Activated effector memory CD4-positive, alpha-beta T cell treated with Interleukin-2 at 50 U/mL for 16 hours (primary cell): ENCODE measurements around the gene EVC2.

Experiments
- DNase-seq: peaks from one replicate; pipeline ENCODE4 v3.0.0-alpha.2; 2020

The EVC2 gene

DNA sequence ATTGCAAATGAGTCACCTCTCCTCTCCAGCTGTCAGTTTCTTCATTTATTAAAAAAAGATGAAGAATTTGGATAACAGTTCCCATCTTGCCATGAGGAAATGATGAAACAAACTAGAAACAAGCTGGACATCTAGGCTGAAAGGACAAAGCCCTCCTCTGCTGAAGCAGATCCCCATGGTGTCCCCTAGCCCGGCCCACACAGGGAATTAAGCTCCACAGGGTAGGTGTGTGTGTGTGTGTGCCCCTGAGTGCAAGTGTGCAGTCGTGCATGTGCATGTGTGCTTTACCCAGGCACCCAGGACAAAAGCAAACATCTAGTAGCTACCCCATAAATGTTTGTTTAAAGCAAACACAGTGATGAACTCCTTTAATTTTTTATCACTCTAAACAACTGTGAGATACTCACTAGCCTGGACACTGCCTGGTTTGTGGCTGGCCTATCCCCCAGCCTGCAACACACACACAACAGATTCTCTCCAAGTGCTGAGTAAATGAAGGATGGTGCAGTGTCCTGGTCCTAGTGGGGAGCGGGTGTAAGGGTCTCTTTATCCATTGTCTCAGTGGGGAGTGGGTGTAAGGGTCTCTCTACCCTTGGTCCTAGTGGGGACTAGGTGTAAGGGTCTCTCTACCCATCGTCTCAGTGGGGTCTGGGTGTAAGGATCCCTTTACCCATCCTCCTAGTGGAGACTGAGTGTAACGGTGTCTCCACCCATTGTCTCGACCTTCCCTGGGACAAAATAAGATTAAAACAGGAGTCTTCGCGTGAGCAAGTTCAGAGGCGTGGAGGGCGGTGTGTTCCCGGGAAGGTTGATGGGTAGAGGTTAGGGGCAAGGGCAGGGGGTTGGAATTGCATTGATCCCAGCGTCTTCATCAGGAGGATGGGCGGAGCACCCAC, 2.0 kb upstream of the EVC2 start:
- DNase-seq: no peak

DNA sequence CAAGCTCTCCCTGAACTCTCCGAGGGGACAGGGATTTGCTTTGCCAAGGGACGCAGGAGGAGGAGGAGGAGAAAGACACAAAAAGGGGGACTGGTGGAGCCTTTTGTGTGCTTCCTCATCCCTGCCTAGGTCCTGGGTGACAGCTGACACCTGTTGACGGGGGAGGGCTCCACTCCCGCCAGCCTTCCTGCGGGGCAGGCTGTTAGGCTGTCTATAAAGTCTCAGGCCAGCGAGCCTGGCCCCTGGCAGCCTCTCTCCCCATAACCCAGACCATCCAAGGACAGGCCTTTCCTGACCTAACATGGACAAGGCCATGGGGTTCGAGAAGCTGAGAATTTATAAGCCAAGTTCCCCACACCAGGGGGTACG, 832 bp upstream of the EVC2 start:
- DNase-seq: no peak

DNA sequence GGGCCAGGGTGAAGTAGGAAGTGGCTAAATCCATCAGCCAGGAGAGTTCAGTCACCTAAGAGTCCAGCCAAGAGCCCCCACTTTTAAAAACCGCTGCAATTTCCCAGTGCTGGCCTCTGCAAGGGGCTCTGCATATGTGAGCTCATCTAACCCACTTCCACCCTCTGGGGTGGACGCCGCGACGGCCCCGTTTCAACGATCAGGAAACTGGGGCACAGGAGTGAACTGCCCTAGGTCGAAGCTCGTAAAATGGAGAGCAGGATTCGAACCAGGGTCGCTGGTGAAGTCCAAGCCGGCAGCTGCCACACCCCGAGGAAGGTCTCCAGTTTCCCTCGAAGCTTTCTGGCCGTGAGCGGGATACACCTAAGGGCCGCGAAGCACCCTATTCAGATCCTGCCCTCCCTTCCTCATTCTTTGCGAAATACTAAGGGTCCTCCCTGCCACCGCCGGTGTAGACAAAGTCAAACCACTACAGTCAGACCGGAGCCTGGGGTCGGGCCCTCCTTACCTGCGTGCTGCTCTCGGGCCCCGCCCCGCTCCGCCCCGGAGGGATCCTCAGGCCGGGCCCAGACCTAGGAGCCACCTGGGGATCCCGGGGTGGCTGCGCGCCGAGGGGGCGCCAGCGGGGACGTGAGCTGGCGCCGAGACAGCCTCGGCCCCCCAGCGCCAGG, 446 bp downstream of the EVC2 start:
- no peak for DNase-seq

DNA sequence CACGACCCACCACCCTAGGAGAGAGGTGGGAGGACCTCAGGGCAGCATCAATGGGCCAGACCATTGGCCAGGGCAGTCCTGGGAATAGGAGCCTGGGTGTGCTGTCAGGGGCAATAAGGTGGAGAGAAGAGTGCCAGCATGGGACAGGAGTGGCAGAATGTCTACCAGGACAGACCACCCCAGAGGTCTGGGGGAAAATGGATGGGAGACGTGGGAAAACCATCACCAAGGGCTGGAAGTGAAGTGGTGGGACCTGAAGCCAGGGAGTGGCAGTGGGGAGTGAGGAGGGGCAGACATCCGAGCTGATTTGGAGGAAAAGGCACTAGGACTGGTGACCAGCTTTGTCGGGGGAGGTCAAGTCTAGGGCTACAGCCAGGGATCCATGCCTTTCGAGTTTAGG, 993 bp downstream of the EVC2 start:
- no peak for DNase-seq

GRCh38 chr4:5706486-5707290, 1.7 kb downstream of the EVC2 start:
- no peak for DNase-seq

DNA sequence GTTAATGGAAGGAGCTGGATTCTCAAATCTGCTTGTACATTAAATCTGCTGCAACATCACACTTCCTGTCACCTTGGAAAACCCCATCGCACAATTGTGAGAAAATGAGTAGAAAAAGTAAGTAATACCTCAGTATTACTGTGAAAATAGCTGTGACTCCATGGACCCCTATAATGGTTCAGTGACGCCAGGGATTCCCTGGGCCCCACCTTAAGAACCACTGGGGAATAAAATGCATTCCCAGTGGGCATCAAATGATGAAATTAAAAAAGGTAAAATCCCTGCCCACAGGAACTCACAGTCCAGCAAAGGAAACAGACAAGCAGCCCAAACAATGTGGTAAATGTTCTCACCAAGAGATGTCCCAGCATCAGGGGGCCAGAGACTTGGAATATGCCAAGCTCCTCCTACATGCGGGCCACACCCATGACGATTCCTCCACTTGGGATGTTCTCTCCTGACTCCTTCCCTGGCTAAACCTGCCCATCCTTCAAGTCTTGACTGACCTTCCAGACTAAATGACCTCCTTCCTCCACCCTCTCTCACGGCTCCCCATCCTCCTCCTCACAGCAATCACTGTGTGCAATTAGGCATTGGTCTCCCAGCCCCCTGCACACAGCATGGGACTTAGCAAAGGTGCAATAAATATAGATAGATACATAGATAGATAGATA, 2.6 kb downstream of the EVC2 start:
- no peak for DNase-seq

GRCh38 chr4:5704276-5704675, 4.1 kb downstream of the EVC2 start:
- DNase-seq: no peak

DNA sequence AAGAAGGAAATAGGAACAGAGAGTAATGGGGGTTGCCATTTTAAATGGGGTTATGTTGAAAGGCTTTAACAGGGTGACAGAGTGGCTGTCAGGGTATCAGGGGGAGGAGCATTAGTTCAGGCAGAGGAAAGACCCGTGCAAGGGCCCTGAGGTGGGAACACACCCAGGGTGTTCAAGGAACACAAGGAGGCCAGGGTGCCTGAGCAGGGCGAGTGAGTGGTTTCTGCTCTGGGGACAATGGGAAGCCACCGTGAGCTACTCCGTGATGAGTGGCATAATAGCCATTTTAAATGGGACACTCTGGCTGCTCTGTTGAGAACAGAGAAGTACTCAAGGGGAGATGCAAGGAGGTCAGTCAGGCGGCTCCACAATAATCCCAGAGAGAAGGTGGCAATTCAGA, 4.5 kb downstream of the EVC2 start:
- DNase-seq: no peak

- no peak for DNase-seq
Measured at GRCh38 chr4:5701971-5702370, 6.4 kb downstream of the EVC2 start.

- no peak for DNase-seq
Measured at GRCh38 chr4:5700459-5700858, 7.9 kb downstream of the EVC2 start.

GRCh38 chr4:5696341-5696740, 12.0 kb downstream of the EVC2 start:
- no peak for DNase-seq

GRCh38 chr4:5693871-5694270, 14.5 kb downstream of the EVC2 start:
- DNase-seq: no peak

DNA sequence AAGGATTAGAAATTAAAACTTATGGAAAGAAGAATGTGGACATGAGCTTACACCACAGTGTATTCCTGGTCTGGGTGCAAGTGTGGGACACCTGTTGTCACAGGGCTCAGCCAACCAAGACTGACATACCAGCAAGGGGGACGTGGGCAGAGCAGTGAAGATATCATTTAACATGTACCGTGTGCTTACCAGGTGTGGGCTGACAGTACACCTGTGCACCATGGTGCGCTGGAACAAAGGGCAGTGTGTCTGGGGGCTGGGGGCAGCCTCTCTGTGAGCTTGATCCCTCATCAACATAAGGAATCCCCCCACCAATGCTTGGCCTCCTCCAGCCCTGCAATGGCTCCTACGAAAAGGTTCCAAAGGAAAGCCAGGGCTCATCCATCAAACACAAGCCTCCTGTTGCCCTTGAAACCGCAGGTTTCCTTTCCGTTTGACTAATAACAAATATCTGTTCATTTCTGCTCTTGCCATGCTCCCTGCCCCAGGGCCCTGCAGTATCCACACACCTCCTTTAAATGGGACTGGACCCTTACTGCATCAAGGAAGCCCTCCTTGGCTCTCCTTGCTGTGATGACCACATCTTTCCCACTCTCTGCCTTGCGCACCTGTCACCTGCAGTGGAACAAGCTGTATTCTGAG, 16.7 kb downstream of the EVC2 start:
- DNase-seq: no peak

DNA sequence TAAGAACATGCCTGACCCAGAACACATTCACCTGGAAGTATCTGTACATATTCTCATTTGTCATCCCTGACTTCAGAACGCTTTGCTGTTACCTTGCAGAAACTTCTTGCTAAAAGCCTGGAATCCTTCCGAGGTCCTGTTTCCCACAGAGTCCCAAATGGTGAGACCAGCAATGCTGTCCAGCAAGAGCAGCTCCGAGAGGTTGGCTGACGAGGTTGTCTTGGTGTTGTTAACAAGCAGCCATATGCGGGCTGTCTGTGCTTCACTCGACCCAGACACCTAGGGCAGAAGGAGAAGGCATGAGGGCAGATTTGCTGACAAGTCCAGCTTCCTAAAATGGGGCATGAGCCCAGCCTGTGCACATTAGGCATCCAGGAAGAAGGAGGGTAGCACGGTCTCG, 19.3 kb downstream of the EVC2 start:
- no peak for DNase-seq

DNA sequence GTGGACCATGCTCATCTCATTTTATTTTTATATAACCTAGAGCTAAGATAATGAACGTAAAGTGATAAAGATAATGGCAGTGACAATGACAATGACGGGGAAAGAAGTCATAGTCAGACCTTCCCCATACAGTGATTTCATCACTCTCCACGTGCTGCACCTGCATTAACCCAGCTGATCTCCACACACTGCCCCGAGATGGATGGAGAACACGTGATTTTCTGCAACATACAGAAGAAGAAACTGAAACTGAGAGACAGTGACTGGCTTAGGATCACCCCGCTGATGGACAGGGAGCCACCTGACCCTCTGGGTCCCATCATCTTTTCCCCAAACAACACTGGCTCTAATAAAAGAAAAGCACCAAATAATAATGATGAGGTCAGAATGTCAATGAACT, 22.0 kb downstream of the EVC2 start:
- no peak for DNase-seq

GRCh38 chr4:5685296-5685695, 23.1 kb downstream of the EVC2 start:
- no peak for DNase-seq

GRCh38 chr4:5683566-5683965, 24.8 kb downstream of the EVC2 start:
- no peak for DNase-seq

DNA sequence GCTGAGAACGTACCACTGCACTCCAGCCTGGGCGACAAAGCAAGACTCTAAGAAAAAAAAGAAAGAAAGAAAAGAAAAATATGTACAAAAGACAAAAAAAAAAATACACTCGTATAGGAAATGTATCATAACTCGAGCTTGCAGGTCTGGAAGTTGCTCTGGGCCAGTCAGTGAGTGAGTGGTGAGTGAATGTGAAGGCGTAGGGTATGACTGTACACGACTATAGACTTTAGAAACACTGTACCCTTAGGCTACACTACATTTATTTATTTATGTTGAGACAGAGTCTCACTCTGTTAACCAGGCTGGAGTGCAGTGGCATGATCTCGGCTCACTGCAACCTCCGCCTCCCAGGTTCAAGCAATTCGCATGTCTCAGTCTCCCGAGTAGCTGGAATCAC, 29.4 kb downstream of the EVC2 start:
- no peak for DNase-seq

- DNase-seq: no peak
Measured at GRCh38 chr4:5676763-5677162, 31.6 kb downstream of the EVC2 start.

DNA sequence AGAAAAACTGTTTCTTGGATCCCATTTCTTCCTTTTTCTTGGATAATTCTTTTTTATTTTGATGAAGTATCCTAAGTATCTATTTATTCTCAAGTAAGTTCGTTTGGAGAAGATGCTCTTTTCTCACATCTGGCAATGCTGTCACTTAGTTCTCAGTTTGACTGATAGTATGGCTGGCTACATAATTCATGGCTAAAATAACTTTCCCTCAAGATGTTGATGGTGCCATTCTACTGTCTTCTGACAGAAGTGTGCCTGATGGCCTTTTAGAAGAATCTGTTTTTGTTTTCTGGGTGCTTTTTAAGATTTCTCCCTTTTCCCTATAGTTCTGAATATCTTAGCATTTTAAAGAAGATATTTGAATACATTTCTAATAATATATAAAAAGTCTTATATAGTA, 41.6 kb downstream of the EVC2 start:
- DNase-seq: no peak

DNA sequence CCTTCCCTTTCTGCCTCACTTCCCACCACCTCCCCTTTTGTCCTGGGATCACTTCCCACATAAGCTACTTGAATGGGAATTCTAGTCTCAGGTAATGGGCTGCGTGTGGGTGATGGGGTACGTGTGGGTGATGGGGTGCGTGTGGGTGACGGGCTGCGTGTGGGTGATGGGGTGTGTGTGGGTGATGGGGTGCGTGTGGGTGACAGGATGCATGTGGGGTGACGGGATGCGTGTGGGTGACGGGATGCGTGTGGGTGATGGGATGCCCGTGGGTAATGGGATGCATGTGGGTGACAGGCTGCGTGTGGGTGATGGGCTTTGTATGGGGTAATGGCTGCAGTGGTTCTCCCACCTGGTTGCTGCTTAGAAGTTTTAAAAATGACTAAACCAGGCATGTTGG, 43.6 kb downstream of the EVC2 start:
- no peak for DNase-seq

DNA sequence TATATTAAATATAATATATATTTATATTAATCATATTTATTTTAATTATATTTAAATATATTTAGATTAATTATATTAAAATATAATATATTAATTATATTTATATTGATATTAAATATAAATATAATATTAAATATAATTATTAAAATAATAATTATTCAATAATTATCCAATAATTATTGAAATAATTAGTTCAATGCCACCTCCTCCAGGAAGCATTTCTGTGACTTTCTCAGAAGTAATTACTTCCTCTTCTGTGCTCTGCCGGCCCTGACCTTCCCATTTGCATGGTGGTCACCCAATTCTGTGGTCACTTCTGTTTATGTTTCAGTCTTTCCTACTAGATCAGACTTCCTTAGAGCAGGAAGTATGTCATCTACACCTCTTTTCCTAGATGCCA, 45.8 kb downstream of the EVC2 start:
- DNase-seq: no peak

- DNase-seq: no peak
Measured at GRCh38 chr4:5661237-5661636, 47.1 kb downstream of the EVC2 start.
